GM21390 (cell line): Measurements from ENCODE around the gene PALD1.

Experiments
- ATAC-seq: cut with Tn5 transposase; IDR thresholded peaks from one replicate; pipeline ENCODE4 v1.9.1; 2021; ENCODE audit not compliant: unreplicated experiment

Gene PALD1

GRCh38 chr10:70552586-70552985, 74.0 kb downstream of the PALD1 start:
- no peak for ATAC-seq

- ATAC-seq: no peak
Observed at GRCh38 chr10:70555371-70555770, 76.8 kb downstream of the PALD1 start.

GRCh38 chr10:70557086-70557845, 78.7 kb downstream of the PALD1 start:
- no peak for ATAC-seq

GRCh38 chr10:70557876-70558275, 79.3 kb downstream of the PALD1 start:
- no peak for ATAC-seq

- ATAC-seq: no peak
Observed at GRCh38 chr10:70558295-70558694, 79.7 kb downstream of the PALD1 start.

GRCh38 chr10:70558871-70559810, 80.6 kb downstream of the PALD1 start:
- peak; percentile 69 for ATAC-seq

GRCh38 chr10:70559861-70560260, 81.3 kb downstream of the PALD1 start:
- no peak for ATAC-seq

- no peak for ATAC-seq
Observed at GRCh38 chr10:70560511-70560941, 82.0 kb downstream of the PALD1 start.

- no peak for ATAC-seq
Observed at GRCh38 chr10:70561070-70561469, 82.5 kb downstream of the PALD1 start.

GRCh38 chr10:70561558-70561957, 83.0 kb downstream of the PALD1 start:
- no peak for ATAC-seq

- ATAC-seq: no peak
Observed at GRCh38 chr10:70562036-70562755, 83.6 kb downstream of the PALD1 start.

GRCh38 chr10:70563230-70563629, 84.7 kb downstream of the PALD1 start:
- ATAC-seq: no peak

- no peak for ATAC-seq
Observed at GRCh38 chr10:70564113-70564725, 85.7 kb downstream of the PALD1 start.

GRCh38 chr10:70564901-70565351, 86.4 kb downstream of the PALD1 start:
- ATAC-seq: no peak

- no peak for ATAC-seq
Observed at GRCh38 chr10:70565556-70566514, 87.3 kb downstream of the PALD1 start.

GRCh38 chr10:70566515-70567290, 88.1 kb downstream of the PALD1 start:
- ATAC-seq: no peak

GRCh38 chr10:70567603-70568002, 89.0 kb downstream of the PALD1 start:
- ATAC-seq: no peak

GRCh38 chr10:70568113-70568512, 89.5 kb downstream of the PALD1 start:
- no peak for ATAC-seq
